ENCODE measurements around the gene SPAG6.

Gene SPAG6

GRCh38 chr10:22345301-22346095, at the start of gene SPAG6:
TSS of gene SPAG6 (plus strand) at chr10:22345496. CDS start at chr10:22345612, 116 bp downstream.
- H3K9ac ChIP-seq (ENCODE audit: low read length): peak within 1 kb of the TSS; percentile 11; the same call in 1 of the 2 replicates
- H3K79me2 ChIP-seq (ENCODE audit: low read length): no peaks in the 10 kb centered on the region
- H4K20me1 ChIP-seq (ENCODE audit: insufficient read depth, low read length): no peaks in the 10 kb centered on the region
- H3K27ac ChIP-seq (ENCODE audit: low read length): peak within 1 kb of the TSS; percentile 63; the same call in 1 of the 2 replicates
- no peak for DNase-seq
- H3K9me3 ChIP-seq (replicated peaks; ENCODE audit: insufficient read depth, low read length): no peaks in the 10 kb centered on the region
- peaks cover 41% of the 10 kb centered on the region for H3K4me1 ChIP-seq (ENCODE audit: low read length)
- peaks cover 4% of the 10 kb centered on the region for H3K27me3 ChIP-seq (replicated peaks; ENCODE audit: insufficient read depth, low read length)
- H3F3A ChIP-seq (ENCODE audit: insufficient read depth, low read length): peaks cover 19% of the 10 kb centered on the region
- TF ChIP-seq EZH2 (optimal IDR thresholded peaks at IDR 0.05; ENCODE audit: low read depth, low read length) (no peak), EZH2phosphoT487 (IDR thresholded peaks at IDR 0.05; ENCODE audit: low read length) (no peak), CTCF (IDR thresholded peaks at IDR 0.05; ENCODE audit: low read length) (no peak)
- peak within 1 kb of the TSS; percentile 42 for H2AFZ ChIP-seq (ENCODE audit: low read length)
- H3K36me3 ChIP-seq (replicated peaks; ENCODE audit: insufficient read depth, low read length): no peaks in the 10 kb centered on the region
- peak within 1 kb of the TSS; percentile 98 for H3K4me2 ChIP-seq (ENCODE audit: low read depth, low read length)
- peak within 1 kb of the TSS; percentile 52 for H3K4me3 ChIP-seq (ENCODE audit: low read length)
- H3K9me2 ChIP-seq (replicated peaks; ENCODE audit: insufficient read depth, low read length): no peaks in the 10 kb centered on the region

GRCh38 chr10:22301193-22301592, 44.1 kb upstream of the SPAG6 start:
- no peak overlapping the region for H2AFZ ChIP-seq (ENCODE audit: low read length)
- no peaks in the 10 kb centered on the region for H3K9me2 ChIP-seq (replicated peaks; ENCODE audit: insufficient read depth, low read length)
- H3K4me1 ChIP-seq (ENCODE audit: low read length): peaks cover 9% of the 10 kb centered on the region
- no peaks in the 10 kb centered on the region for H3K36me3 ChIP-seq (replicated peaks; ENCODE audit: insufficient read depth, low read length)
- no peak overlapping the region for H3K4me2 ChIP-seq (ENCODE audit: low read depth, low read length)
- H3K9me3 ChIP-seq (replicated peaks; ENCODE audit: insufficient read depth, low read length): no peaks in the 10 kb centered on the region
- H3K4me3 ChIP-seq (ENCODE audit: low read length): no peak overlapping the region
- TF ChIP-seq EZH2 (optimal IDR thresholded peaks at IDR 0.05; ENCODE audit: low read depth, low read length): no peak
- TF ChIP-seq EZH2phosphoT487 (IDR thresholded peaks at IDR 0.05; ENCODE audit: low read length): no peak
- no peak for TF ChIP-seq CTCF (IDR thresholded peaks at IDR 0.05; ENCODE audit: low read length)
- DNase-seq: no peak
- H3K79me2 ChIP-seq (ENCODE audit: low read length): no peaks in the 10 kb centered on the region
- H3K27me3 ChIP-seq (replicated peaks; ENCODE audit: insufficient read depth, low read length): no peaks in the 10 kb centered on the region
- H3F3A ChIP-seq (ENCODE audit: insufficient read depth, low read length): peaks cover 5% of the 10 kb centered on the region; the same call in 1 of the 2 replicates
- no peak overlapping the region for H3K27ac ChIP-seq (ENCODE audit: low read length)
- no peak overlapping the region for H3K9ac ChIP-seq (ENCODE audit: low read length)
- no peaks in the 10 kb centered on the region for H4K20me1 ChIP-seq (ENCODE audit: insufficient read depth, low read length)

GRCh38 chr10:22303461-22303860, 41.8 kb upstream of the SPAG6 start:
- no peak overlapping the region for H3K4me3 ChIP-seq (ENCODE audit: low read length)
- H4K20me1 ChIP-seq (ENCODE audit: insufficient read depth, low read length): no peaks in the 10 kb centered on the region
- H3K9me2 ChIP-seq (replicated peaks; ENCODE audit: insufficient read depth, low read length): no peaks in the 10 kb centered on the region
- DNase-seq: no peak
- H3K9ac ChIP-seq (ENCODE audit: low read length): no peak overlapping the region
- H3K27me3 ChIP-seq (replicated peaks; ENCODE audit: insufficient read depth, low read length): no peaks in the 10 kb centered on the region
- no peak overlapping the region for H3K27ac ChIP-seq (ENCODE audit: low read length)
- no peak overlapping the region for H2AFZ ChIP-seq (ENCODE audit: low read length)
- no peaks in the 10 kb centered on the region for H3K9me3 ChIP-seq (replicated peaks; ENCODE audit: insufficient read depth, low read length)
- H3K4me2 ChIP-seq (ENCODE audit: low read depth, low read length): no peak overlapping the region
- TF ChIP-seq EZH2 (optimal IDR thresholded peaks at IDR 0.05; ENCODE audit: low read depth, low read length) (no peak), EZH2phosphoT487 (IDR thresholded peaks at IDR 0.05; ENCODE audit: low read length) (no peak), CTCF (IDR thresholded peaks at IDR 0.05; ENCODE audit: low read length) (no peak)
- H3F3A ChIP-seq (ENCODE audit: insufficient read depth, low read length): no peaks in the 10 kb centered on the region
- no peaks in the 10 kb centered on the region for H3K79me2 ChIP-seq (ENCODE audit: low read length)
- no peaks in the 10 kb centered on the region for H3K36me3 ChIP-seq (replicated peaks; ENCODE audit: insufficient read depth, low read length)
- peaks cover 9% of the 10 kb centered on the region for H3K4me1 ChIP-seq (ENCODE audit: low read length)
